ENCODE data around the gene PRR33. TPM values are rescaled to one million over a fixed set of nuclear protein-coding genes. Genes with fewer than 3 reads are reported as not detected.

The PRR33 gene
- total and polyA plus RNA-seq, 12 donors: 0.09 to 6.5 (median 3.5) TPM

DNA sequence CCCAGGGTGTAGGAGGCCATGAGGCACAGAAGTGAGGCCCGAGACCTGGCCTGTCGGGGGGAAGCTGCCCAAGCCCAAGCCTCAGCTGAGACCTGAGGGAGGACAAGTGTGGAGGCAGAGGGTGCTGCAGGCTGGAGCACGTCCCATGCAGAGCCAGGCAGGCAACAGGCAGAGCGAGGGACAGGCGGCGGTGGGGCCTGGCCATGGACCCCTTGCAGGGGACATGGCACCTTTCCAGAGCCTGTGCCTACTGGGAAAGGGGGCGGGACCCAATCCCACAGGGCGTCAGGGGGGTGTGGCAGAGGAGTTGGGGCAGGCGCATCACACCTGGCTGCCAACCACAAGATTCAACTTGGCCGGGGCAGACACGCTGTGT, 48.6 kb downstream of the PRR33 start:
- peaks cover 5 to 68% (median 36%) of the 10 kb centered on the region in 9 donors for H3K4me1 ChIP-seq
- TF ChIP-seq, protein P1, sequence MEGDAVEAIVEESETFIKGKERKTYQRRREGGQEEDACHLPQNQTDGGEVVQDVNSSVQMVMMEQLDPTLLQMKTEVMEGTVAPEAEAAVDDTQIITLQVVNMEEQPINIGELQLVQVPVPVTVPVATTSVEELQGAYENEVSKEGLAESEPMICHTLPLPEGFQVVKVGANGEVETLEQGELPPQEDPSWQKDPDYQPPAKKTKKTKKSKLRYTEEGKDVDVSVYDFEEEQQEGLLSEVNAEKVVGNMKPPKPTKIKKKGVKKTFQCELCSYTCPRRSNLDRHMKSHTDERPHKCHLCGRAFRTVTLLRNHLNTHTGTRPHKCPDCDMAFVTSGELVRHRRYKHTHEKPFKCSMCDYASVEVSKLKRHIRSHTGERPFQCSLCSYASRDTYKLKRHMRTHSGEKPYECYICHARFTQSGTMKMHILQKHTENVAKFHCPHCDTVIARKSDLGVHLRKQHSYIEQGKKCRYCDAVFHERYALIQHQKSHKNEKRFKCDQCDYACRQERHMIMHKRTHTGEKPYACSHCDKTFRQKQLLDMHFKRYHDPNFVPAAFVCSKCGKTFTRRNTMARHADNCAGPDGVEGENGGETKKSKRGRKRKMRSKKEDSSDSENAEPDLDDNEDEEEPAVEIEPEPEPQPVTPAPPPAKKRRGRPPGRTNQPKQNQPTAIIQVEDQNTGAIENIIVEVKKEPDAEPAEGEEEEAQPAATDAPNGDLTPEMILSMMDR (IDR thresholded peaks at IDR 0.05): no peak
- no peaks in the 10 kb centered on the region for H3K9me3 ChIP-seq
- intact Hi-C loops (cut with DNase I): loop anchor here in 4 of 10 donors (2.0 to 5.0 kb wide), 4 partner anchors 20 to 1471 kb away; no protein-coding TSS in a partner anchor
- no peak overlapping the region for H3K4me3 ChIP-seq
- WGBS, 2 donors: 81% methylated on average over 11 of the region's 11 CpGs
- no peaks in the 10 kb centered on the region for H3K27me3 ChIP-seq
- peak in 2 of 8 donors; percentile 1 to 12 for ATAC-seq
- peak in 1 of 2 donors; percentile 15 for DNase-seq
- peak overlapping the region in 9 of 10 donors; percentile 1 to 80 (median 58) for H3K27ac ChIP-seq
- H3K36me3 ChIP-seq: no peaks in the 10 kb centered on the region

DNA sequence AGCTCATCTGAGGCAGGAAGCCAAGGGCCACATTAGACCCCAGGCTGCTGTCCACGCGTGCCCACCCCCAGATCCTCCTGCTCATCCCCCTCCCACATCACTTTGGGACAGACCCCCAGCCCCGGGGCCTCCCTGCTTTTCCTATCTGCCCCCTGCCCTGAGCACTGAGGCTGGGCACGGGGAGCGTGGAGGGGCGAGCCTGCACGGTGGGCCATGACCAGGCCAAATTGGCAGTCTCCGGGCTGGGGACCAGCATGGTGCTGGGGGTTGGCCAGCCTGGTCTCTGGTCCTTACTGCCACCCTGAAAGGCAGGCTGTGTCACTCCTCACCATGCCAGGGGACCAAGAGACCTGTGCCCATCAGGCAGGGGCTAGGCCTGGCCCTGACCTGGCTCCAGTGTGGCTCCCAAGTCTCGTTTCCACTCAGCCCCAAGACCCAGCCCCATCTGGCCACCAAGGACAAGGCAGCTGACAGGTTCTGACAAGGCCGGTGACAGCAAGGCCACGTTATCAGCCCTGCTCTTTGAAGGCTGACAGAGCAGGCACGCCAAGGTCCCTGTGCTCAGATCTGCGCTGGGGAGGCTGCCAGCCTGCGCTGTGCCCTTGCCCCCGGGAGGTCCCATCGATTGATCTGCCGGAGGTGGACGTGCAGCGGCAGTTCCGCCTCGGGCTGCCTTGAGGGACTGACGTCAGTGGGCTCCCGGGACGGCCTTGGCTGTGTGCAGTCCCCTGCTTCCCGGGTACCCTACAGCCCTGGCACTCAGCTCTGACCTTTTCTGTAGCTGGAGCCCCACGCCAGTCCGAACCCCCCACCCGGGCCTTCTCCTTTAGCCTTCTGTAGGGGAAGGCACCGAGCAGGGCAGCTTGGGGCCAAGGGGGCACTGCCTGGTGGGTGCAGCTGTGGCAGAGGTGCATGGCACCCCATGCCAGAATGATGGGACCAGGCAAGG, 49.3 kb downstream of the PRR33 start:
- intact Hi-C loops (cut with DNase I): loop anchor here in 4 of 10 donors (2.0 to 5.0 kb wide), 4 partner anchors 20 to 1470 kb away; no protein-coding TSS in a partner anchor
- WGBS, 2 donors: 58 to 72% methylated on average over 29 of the region's 29 CpGs

DNA sequence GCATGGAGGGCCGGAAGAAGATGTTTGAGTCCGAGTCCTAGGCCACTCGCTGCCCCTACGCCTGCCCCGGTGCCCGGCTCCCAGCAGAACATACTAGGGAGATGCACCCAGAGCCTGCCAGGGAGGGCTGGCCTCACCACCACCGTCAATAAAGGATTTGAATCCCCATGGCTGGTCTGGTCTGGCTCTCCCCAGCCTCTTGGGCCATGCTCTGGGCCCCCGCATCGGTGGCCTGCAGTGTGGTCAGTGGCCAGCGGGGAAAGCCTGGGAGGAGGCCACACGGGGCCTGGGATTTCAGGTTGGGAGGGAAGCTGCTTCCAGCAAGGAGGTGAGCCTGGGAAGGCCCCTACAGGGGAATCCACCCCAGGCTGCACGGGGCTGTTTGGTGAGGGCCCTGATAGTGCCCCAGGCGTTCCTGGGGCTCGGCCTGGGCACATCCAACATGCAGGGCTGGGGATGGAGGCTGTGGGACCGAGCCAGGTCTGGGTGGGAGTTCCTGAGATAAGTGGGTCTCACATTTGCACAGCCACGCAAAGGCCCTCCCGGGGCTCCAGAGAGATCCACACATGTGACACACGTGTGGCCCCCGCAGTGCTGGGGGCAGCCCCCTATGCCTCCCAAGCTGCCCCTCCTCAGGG, 50.1 kb downstream of the PRR33 start:
- 94% methylated on average over 19 of the region's 19 CpGs for WGBS, 2 donors
- peaks cover 11 to 67% (median 42%) of the 10 kb centered on the region in 9 donors for H3K4me1 ChIP-seq
- no peaks in the 10 kb centered on the region for H3K36me3 ChIP-seq
- intact Hi-C loops (cut with DNase I): loop anchor here in 4 of 10 donors (2.0 to 5.0 kb wide), 4 partner anchors 21 to 1469 kb away; no protein-coding TSS in a partner anchor
- H3K27ac ChIP-seq: peak overlapping the region in 5 of 10 donors; percentile 8 to 80 (median 69)
- H3K4me3 ChIP-seq: no peak overlapping the region
- peak in 1 of 2 donors; percentile 10 for DNase-seq
- TF ChIP-seq, protein P1 (IDR thresholded peaks at IDR 0.05): no peak
- no peaks in the 10 kb centered on the region for H3K27me3 ChIP-seq
- no peak for ATAC-seq
- H3K9me3 ChIP-seq: no peaks in the 10 kb centered on the region

More for the DNA sequence above, 49.3 kb downstream of the PRR33 start:
- DNase-seq (peak; percentile 55 to 73), ATAC-seq (peak in 7 of 8 donors; percentile 41 to 89 (median 78))
- Histone ChIP-seq H3K27me3 (no peaks in the 10 kb centered on the region), H3K4me1 (peaks cover 11 to 68% (median 42%) of the 10 kb centered on the region in 9 donors), H3K4me3 (no peak overlapping the region), H3K27ac (peak overlapping the region in 9 of 10 donors; percentile 1 to 80 (median 58)), H3K36me3 (no peaks in the 10 kb centered on the region), H3K9me3 (no peaks in the 10 kb centered on the region)
- TF ChIP-seq, protein P1 (IDR thresholded peaks at IDR 0.05): no peak

All from heart right ventricle (tissue), 16 donors.